ENCODE results near the gene FOSL1. TPM values are rescaled to one million over a fixed set of nuclear protein-coding genes. Genes with fewer than 3 reads are reported as not detected.

The FOSL1 gene
- total and polyA plus RNA-seq, 2 of the 13 experiments (the other 11 are each of a cell fraction or from before 2014, with no cell fraction given), result 4.0 to 4.1 TPM

DNA sequence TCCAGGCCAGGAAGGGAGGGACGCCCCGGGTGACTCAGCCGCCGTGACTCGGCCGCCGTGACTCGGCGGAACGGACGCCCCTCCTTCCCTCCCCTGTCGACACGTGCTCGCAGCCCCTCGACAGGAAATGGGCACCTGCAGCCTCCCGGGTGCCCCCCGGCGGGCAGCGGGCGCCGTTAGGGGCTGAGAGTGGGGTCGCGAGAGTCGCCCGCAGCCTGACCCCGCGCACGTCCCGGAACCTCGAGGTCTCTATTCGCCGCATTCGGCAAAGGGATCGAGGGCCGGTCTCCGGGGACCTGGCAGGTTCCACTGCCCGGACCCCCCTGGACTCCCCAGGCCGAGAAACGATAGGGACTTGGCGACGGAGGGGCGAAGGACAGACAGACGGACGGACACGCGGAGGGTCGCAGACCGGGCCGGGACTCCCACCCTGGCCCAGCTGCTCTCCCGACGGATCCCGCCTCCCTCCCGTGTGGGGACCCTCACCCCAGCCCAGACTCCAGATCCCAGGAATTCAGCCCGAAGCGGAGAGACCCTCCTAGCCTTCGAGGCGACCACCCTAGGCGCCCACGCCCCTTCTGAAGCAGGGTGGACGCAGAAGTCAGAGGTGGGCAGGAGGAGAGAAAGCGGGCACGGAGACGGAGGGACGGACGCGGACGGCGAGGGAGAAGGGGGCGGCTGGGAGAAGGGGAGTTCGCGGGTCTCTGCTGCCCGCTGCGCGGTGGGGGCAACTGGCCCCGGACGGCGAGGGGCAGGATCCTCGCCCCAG is 648 bp downstream of the FOSL1 start (continued):
- TF ChIP-seq, protein P1, sequence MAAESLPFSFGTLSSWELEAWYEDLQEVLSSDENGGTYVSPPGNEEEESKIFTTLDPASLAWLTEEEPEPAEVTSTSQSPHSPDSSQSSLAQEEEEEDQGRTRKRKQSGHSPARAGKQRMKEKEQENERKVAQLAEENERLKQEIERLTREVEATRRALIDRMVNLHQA (CRISPR knock-in tag; IDR thresholded peaks at IDR 0.05), result no peak
- no peak for TF ChIP-seq SYNCRIP (IDR thresholded peaks at IDR 0.05; ENCODE audit: insufficient read depth, low read depth, low read length)
- peak; percentile 56; the same call in 1 of the 2 replicates for TF ChIP-seq POLR2G (IDR thresholded peaks at IDR 0.05; ENCODE audit: low read depth, low read length)
- no peak for TF ChIP-seq HMGA1 (CRISPR knock-in tag; conservative IDR thresholded peaks at IDR 0.05)
- no peak for TF ChIP-seq ZNF572 (CRISPR knock-in tag; IDR thresholded peaks at IDR 0.05)
- no peak for TF ChIP-seq RBM22 (optimal IDR thresholded peaks at IDR 0.05; ENCODE audit: low read length)
- TF ChIP-seq, protein P2, sequence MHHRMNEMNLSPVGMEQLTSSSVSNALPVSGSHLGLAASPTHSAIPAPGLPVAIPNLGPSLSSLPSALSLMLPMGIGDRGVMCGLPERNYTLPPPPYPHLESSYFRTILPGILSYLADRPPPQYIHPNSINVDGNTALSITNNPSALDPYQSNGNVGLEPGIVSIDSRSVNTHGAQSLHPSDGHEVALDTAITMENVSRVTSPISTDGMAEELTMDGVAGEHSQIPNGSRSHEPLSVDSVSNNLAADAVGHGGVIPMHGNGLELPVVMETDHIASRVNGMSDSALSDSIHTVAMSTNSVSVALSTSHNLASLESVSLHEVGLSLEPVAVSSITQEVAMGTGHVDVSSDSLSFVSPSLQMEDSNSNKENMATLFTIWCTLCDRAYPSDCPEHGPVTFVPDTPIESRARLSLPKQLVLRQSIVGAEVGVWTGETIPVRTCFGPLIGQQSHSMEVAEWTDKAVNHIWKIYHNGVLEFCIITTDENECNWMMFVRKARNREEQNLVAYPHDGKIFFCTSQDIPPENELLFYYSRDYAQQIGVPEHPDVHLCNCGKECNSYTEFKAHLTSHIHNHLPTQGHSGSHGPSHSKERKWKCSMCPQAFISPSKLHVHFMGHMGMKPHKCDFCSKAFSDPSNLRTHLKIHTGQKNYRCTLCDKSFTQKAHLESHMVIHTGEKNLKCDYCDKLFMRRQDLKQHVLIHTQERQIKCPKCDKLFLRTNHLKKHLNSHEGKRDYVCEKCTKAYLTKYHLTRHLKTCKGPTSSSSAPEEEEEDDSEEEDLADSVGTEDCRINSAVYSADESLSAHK (CRISPR knock-in tag; IDR thresholded peaks at IDR 0.05; ENCODE audit: borderline replicate concordance), result no peak; the same call in 1 of the 2 replicates
- no peak for TF ChIP-seq SOX13 (IDR thresholded peaks at IDR 0.05)
- TF ChIP-seq SOX13 (CRISPR knock-in tag; conservative IDR thresholded peaks at IDR 0.05 in 1 of 2, IDR thresholded peaks at IDR 0.05 in 1 of 2), result peak in 1 of 2 experiments; percentile 21; a peak in 1 of 4 replicates
- TF ChIP-seq BORCS8-MEF2B (CRISPR knock-in tag; IDR thresholded peaks at IDR 0.05), result peak; percentile 72; the same call in 1 of the 2 replicates
- no peak for TF ChIP-seq FIP1L1 (IDR thresholded peaks at IDR 0.05; ENCODE audit: borderline replicate concordance, insufficient read depth, low read depth, low read length)
- TF ChIP-seq ZNF772 (CRISPR knock-in tag; IDR thresholded peaks at IDR 0.05), result peak; percentile 67; the same call in 1 of the 2 replicates
- no peak; the same call in 1 of the 2 replicates for TF ChIP-seq TGIF2 (CRISPR knock-in tag; IDR thresholded peaks at IDR 0.05)
- no peak for TF ChIP-seq SMAD3 (CRISPR knock-in tag; IDR thresholded peaks at IDR 0.05)
- TF ChIP-seq ZSCAN25 (CRISPR knock-in tag; IDR thresholded peaks at IDR 0.05), result no peak
- TF ChIP-seq MAFF (IDR thresholded peaks at IDR 0.05; ENCODE audit: low read depth, low read length), result no peak; the same call in 1 of the 2 replicates
- TF ChIP-seq IKZF4 (CRISPR knock-in tag; IDR thresholded peaks at IDR 0.05; ENCODE audit: borderline replicate concordance, low read depth, not compliant biosample characterization), result no peak
- TF ChIP-seq KLF9 (CRISPR knock-in tag; IDR thresholded peaks at IDR 0.05; ENCODE audit: low read depth), result no peak
- TF ChIP-seq SP4 (CRISPR knock-in tag; IDR thresholded peaks at IDR 0.05), result peak; percentile 71; the same call in 1 of the 2 replicates
- peak; percentile 90; the same call in 1 of the 2 replicates for TF ChIP-seq ZNF589 (CRISPR knock-in tag; conservative IDR thresholded peaks at IDR 0.05)
- TF ChIP-seq, protein P3, sequence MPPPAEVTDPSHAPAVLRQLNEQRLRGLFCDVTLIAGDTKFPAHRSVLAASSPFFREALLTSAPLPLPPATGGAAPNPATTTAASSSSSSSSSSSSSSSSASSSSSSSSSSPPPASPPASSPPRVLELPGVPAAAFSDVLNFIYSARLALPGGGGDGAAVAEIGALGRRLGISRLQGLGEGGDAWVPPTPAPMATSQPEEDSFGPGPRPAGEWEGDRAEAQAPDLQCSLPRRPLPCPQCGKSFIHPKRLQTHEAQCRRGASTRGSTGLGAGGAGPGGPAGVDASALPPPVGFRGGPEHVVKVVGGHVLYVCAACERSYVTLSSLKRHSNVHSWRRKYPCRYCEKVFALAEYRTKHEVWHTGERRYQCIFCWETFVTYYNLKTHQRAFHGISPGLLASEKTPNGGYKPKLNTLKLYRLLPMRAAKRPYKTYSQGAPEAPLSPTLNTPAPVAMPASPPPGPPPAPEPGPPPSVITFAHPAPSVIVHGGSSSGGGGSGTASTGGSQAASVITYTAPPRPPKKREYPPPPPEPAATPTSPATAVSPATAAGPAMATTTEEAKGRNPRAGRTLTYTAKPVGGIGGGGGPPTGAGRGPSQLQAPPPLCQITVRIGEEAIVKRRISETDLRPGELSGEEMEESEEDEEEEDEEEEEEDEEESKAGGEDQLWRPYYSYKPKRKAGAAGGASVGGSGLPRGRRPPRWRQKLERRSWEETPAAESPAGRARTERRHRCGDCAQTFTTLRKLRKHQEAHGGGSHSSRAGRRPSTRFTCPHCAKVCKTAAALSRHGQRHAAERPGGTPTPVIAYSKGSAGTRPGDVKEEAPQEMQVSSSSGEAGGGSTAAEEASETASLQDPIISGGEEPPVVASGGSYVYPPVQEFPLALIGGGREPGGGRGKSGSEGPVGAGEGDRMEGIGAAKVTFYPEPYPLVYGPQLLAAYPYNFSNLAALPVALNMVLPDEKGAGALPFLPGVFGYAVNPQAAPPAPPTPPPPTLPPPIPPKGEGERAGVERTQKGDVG (CRISPR knock-in tag; IDR thresholded peaks at IDR 0.05; ENCODE audit: borderline replicate concordance), result no peak
- peak; percentile 94 for TF ChIP-seq ZNF777 (CRISPR knock-in tag; IDR thresholded peaks at IDR 0.05)
- TF ChIP-seq ZNF614 (CRISPR knock-in tag; IDR thresholded peaks at IDR 0.05; ENCODE audit: borderline replicate concordance), result peak; percentile 69; the same call in 1 of the 2 replicates
- TF ChIP-seq ZNF782 (CRISPR knock-in tag; IDR thresholded peaks at IDR 0.05; ENCODE audit: borderline replicate concordance), result no peak
- peak; percentile 52; the same call in 1 of the 2 replicates for TF ChIP-seq ZNF768 (CRISPR knock-in tag; IDR thresholded peaks at IDR 0.05)
